CD4-positive, alpha-beta memory T cell (primary cell): ENCODE measurements around the gene TMOD2. TPM values are rescaled to one million over a fixed set of nuclear protein-coding genes. Genes with fewer than 3 reads are reported as not detected.

Experiments
- CTCF ChIA-PET: fragments of 350-600 bp; sonication (Branson Sonifier 250); formaldehyde crosslinking; loops from one replicate; lab custom pipeline; 2021; ENCODE audit warnings: inconsistent platforms; ENCODE audit not compliant: partially characterized antibody; lab: Charles Lee
- POLR2A ChIA-PET: fragments of 350-600 bp; sonication (Branson Sonifier 250); formaldehyde crosslinking; loops from one replicate; lab custom pipeline; 2021; ENCODE audit not compliant: partially characterized antibody; lab: Charles Lee
- DNase-seq, 5 donors: peaks; one replicate each; pipeline versions ENCODE4 v3.0.0 to v3.0.0-alpha.2; 2020 to 2022; ENCODE audit warnings: mixed read lengths in 1 of 5
- H3K27ac ChIP-seq: one replicate; pipeline ENCODE4 v1.7.0; 2013; ENCODE audit warnings: low read depth, low read length
- H3K27me3 ChIP-seq: 2 replicates; pipeline ENCODE4 v1.7.0; 2013; ENCODE audit warnings: mild to moderate bottlenecking, low read length, moderate library complexity; ENCODE audit not compliant: insufficient read depth
- H3K36me3 ChIP-seq: 2 replicates; pipeline ENCODE4 v1.7.0; 2013; ENCODE audit warnings: mild to moderate bottlenecking, low read length, moderate library complexity; ENCODE audit not compliant: insufficient read depth
- H3K4me1 ChIP-seq: 2 replicates; pipeline ENCODE4 v1.7.0; 2013; ENCODE audit warnings: mild to moderate bottlenecking, low read length, moderate library complexity; ENCODE audit not compliant: insufficient read depth
- H3K4me3 ChIP-seq, 2 donors: one replicate each; pipeline ENCODE4 v1.7.0; 2013; ENCODE audit warnings: low read length in 2 of 2, mild to moderate bottlenecking in 1 of 2
- H3K9me3 ChIP-seq, 2 donors: one replicate each; pipeline ENCODE4 v1.7.0; 2013; ENCODE audit warnings: low read length in 2 of 2, control low read depth in 1 of 2; ENCODE audit not compliant: control insufficient read depth in 1 of 2
- H3K27ac Mint-ChIP-seq, 7 donors: one replicate each; pipeline ENCODE4 v1.8.0; 2020 to 2021; ENCODE audit warnings: mixed read lengths in 7 of 7, mild to moderate bottlenecking in 6 of 7, inconsistent platforms in 3 of 7, moderate library complexity in 3 of 7
- H3K27me3 Mint-ChIP-seq, 2 donors: one replicate each; pipeline ENCODE4 v1.8.0; 2020 to 2021; ENCODE audit warnings: mixed read lengths in 2 of 2
- H3K36me3 Mint-ChIP-seq, 2 donors: one replicate each; pipeline ENCODE4 v1.8.0; 2020 to 2021; ENCODE audit warnings: mixed read lengths in 2 of 2, inconsistent platforms in 1 of 2, mild to moderate bottlenecking in 1 of 2
- H3K4me1 Mint-ChIP-seq, 4 donors: one replicate each; pipeline ENCODE4 v1.8.0; 2020 to 2021; ENCODE audit warnings: mixed read lengths in 4 of 4, mild to moderate bottlenecking in 1 of 4
- H3K4me3 Mint-ChIP-seq, 8 donors: one replicate each; pipeline ENCODE4 v1.8.0; 2020 to 2021; ENCODE audit warnings: mixed read lengths in 8 of 8, mild to moderate bottlenecking in 7 of 8, moderate library complexity in 6 of 8, inconsistent platforms in 3 of 8
- H3K9me3 Mint-ChIP-seq, 8 donors: one replicate each; pipeline ENCODE4 v1.8.0; 2020 to 2021; ENCODE audit warnings: mixed read lengths in 8 of 8, mild to moderate bottlenecking in 5 of 8, inconsistent platforms in 3 of 8, moderate library complexity in 1 of 8
- intact Hi-C: fragments of 100-400 bp; cut with micrococcal nuclease; formaldehyde crosslinking; loops from one replicate; pipeline ENCODE4 v1.15.1; 2023
- polyA plus RNA-seq, 2 donors: library from polyadenylated mRNA; unstranded; fragments of 300-500 nt; fragmentation: Illumina TruSeq; gene quantifications; one replicate each; pipeline ENCODE4 v1.2.3, GENCODE V29; 2021
- total RNA-seq, 2 experiments: library from RNA; stranded (reverse); gene quantifications; one replicate each; pipeline ENCODE4 v1.2.3, GENCODE V29; 2021

TMOD2 gene
- total and polyA plus RNA-seq, 4 experiments from 2014 or later, result 1.4 to 20.3 (median 11.4) TPM

DNA sequence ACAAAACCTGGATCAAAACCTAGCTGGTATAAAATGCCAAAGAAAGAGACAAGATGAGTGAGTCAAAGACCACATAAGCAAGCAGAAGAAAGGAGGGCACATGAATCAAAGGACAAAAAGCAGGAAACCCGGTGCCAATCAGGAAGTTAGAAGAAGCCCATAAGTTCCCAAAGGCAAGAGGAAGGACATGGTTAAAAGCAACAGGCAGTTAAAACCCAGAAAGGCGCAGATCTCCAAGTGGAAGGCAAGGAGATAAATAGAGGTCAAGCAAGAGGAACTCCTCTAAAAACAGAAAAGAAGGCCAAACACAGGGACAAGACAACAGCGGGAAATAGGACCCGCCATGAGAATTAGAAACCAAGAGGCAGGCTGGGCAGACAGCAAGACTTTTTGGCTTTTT lies 4.4 kb downstream of the TMOD2 start:
- intact Hi-C loops, result no loop called here
- H3K27me3 Mint-ChIP-seq, result no peaks in the 10 kb centered on the region
- no peak overlapping the region for H3K4me3 Mint-ChIP-seq
- H3K27ac Mint-ChIP-seq, result no peak overlapping the region
- no peaks in the 10 kb centered on the region for H3K36me3 ChIP-seq
- H3K27me3 ChIP-seq, result no peaks in the 10 kb centered on the region
- peaks cover 17 to 43% (median 30%) of the 10 kb centered on the region in 4 donors for H3K4me1 Mint-ChIP-seq
- H3K36me3 Mint-ChIP-seq, result no peaks in the 10 kb centered on the region
- H3K9me3 ChIP-seq, result no peaks in the 10 kb centered on the region
- H3K4me1 ChIP-seq, result peaks cover 24% of the 10 kb centered on the region
- ChIA-PET CTCF (interaction anchor here (3.2 to 6.5 kb wide), 3 partner anchors 19 to 106 kb away, joined by 13 to 31 read pairs (median 21); partner anchors contain the start of gene LYSMD2), POLR2A (interaction anchor here (2.6 kb wide), 1 partner anchor 18 kb away, joined by 13 read pairs; the partner anchor contains the start of gene LYSMD2)
- no peak overlapping the region for H3K27ac ChIP-seq
- no peak for DNase-seq
- H3K9me3 Mint-ChIP-seq, result no peaks in the 10 kb centered on the region
- H3K4me3 ChIP-seq, result no peak overlapping the region

DNA sequence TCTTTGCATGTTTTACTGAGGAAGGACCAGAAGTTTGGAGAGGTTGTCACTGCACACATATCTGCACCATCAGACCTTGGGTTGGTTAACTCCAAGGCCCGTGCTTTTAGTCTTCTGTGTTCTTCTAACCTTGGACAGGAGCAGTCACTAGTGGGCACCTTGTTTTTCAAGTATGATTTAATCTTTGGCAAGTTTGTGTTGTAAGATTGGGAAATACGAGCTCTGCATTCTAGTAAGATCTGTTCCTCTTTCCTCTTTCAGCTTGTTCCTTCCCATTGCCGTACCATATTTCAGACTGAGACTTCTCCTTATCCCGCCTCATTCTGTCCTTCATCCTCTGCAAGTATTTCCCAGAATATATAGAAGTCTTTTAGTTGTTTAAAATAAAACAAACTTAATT lies 5.1 kb downstream of the TMOD2 start:
- CTCF ChIA-PET, result interaction anchor here (0.6 to 6.5 kb wide), 6 partner anchors 13 to 500 kb away, joined by 3 to 31 read pairs (median 8); partner anchors contain the start of gene LYSMD2
- Histone ChIP-seq H3K27me3 (no peaks in the 10 kb centered on the region), H3K36me3 (no peaks in the 10 kb centered on the region), H3K4me1 (peaks cover 20% of the 10 kb centered on the region), H3K27ac (no peak overlapping the region), H3K9me3 (no peaks in the 10 kb centered on the region), H3K4me3 (no peak overlapping the region)
- no peaks in the 10 kb centered on the region for H3K9me3 Mint-ChIP-seq
- POLR2A ChIA-PET, result interaction anchor here (2.6 kb wide), 1 partner anchor 19 kb away, joined by 13 read pairs; the partner anchor contains the start of gene LYSMD2
- no peak overlapping the region for H3K27ac Mint-ChIP-seq
- H3K27me3 Mint-ChIP-seq, result no peaks in the 10 kb centered on the region
- intact Hi-C loops, result no loop called here
- no peaks in the 10 kb centered on the region for H3K36me3 Mint-ChIP-seq
- H3K4me3 Mint-ChIP-seq, result no peak overlapping the region
- H3K4me1 Mint-ChIP-seq, result peaks cover 16 to 39% (median 27%) of the 10 kb centered on the region in 4 donors
- no peak for DNase-seq

DNA sequence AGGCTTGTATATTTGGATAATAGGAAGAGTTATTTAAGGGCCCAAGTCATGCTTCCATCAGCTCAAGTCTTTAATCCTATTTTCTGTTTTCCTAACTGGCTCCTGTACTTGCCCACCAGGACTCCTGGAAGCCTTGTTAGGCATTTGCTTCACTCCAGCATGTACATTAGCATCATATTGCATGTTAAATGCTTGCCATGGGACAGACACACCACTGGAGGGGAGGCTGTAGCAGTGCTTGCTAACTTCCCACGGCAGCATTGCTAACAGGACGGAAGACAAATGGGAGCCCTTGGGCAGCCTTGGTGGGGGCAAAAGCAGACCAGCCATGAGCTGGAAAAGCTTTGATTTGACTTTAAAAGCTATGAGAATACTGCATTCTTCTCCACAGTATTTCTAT lies 6.1 kb downstream of the TMOD2 start:
- Mint-ChIP-seq H3K4me3 (no peak overlapping the region), H3K27me3 (no peaks in the 10 kb centered on the region), H3K27ac (peak overlapping the region in 2 of 7 donors; percentile 18 to 55), H3K9me3 (no peaks in the 10 kb centered on the region), H3K4me1 (peaks cover 14 to 34% (median 23%) of the 10 kb centered on the region in 4 donors), H3K36me3 (no peaks in the 10 kb centered on the region)
- no peaks in the 10 kb centered on the region for H3K27me3 ChIP-seq
- H3K9me3 ChIP-seq, result no peaks in the 10 kb centered on the region
- no peak overlapping the region for H3K27ac ChIP-seq
- ChIA-PET CTCF (interaction anchor here (0.9 to 6.5 kb wide), 7 partner anchors 10 to 107 kb away, joined by 3 to 31 read pairs (median 5); partner anchors contain the start of gene LYSMD2), POLR2A (interaction anchor here (0.6 to 2.6 kb wide), 2 partner anchors 20 to 101 kb away, joined by 3 to 13 read pairs; partner anchors contain the start of gene LYSMD2)
- intact Hi-C loops, result no loop called here
- H3K4me1 ChIP-seq, result peaks cover 14% of the 10 kb centered on the region
- no peak for DNase-seq
- no peak overlapping the region for H3K4me3 ChIP-seq
- no peaks in the 10 kb centered on the region for H3K36me3 ChIP-seq

DNA sequence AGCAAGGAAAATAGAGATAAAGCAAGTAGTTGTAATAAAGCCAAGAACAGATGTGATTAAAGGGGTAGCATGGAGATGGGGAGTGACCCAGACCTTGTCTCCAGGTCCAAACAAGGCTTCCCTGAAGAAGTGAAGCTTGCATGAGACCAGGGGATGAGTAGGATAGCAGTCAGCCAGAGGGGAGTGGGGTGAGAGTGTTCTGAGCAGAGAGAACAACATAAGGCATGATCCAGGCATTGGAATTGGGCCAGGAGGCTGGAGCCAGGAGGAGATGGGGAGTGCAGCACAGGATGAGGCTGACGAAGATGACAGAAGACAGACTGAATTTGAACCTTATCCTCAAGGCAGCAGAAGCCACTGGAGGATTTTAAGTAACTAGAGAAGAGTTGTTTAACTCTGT lies 7.2 kb downstream of the TMOD2 start:
- H3K27ac Mint-ChIP-seq, result peak overlapping the region in 1 of 7 donors; percentile 40
- peaks cover 11 to 23% (median 15%) of the 10 kb centered on the region in 4 donors for H3K4me1 Mint-ChIP-seq
- no peaks in the 10 kb centered on the region for H3K27me3 Mint-ChIP-seq
- ChIA-PET POLR2A (no interaction called here), CTCF (interaction anchor here (1.1 to 3.7 kb wide), 3 partner anchors 11 to 109 kb away, joined by 3 to 31 read pairs (median 13); no protein-coding TSS in a partner anchor)
- H3K36me3 ChIP-seq, result no peaks in the 10 kb centered on the region
- H3K27me3 ChIP-seq, result no peaks in the 10 kb centered on the region
- no peaks in the 10 kb centered on the region for H3K9me3 ChIP-seq
- peaks cover 8% of the 10 kb centered on the region for H3K4me1 ChIP-seq
- H3K9me3 Mint-ChIP-seq, result no peaks in the 10 kb centered on the region
- H3K36me3 Mint-ChIP-seq, result no peaks in the 10 kb centered on the region
- intact Hi-C loops, result no loop called here
- DNase-seq, result no peak
- H3K27ac ChIP-seq, result no peak overlapping the region
- H3K4me3 ChIP-seq, result no peak overlapping the region
- no peak overlapping the region for H3K4me3 Mint-ChIP-seq

DNA sequence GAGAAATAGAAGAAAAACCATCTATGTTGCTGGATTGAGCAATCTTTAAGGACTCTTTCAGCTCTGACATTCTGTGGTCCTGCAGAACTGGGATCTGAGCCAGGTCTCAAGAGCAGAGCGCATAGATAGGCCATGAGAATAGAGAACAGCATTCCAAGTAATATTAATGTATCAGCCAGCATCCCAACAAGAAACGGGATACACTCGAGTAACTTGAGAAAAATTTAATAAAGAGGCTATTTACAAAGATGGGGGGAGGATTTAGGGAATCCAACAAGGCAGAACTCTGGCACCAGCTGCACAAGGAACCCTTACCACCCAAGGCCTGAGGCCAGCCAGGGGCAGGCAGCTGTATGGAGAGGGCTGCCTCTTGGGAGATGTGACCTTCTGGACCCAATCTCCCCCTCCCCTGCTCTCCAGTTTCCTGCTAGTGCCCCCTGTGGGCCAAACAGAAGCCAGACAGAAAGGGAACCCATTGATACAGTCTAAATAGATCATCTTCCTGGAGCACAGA lies 8.2 kb downstream of the TMOD2 start:
- intact Hi-C loops, result no loop called here
- no peaks in the 10 kb centered on the region for H3K9me3 Mint-ChIP-seq
- H3K4me1 ChIP-seq, result no peaks in the 10 kb centered on the region
- CTCF ChIA-PET, result no interaction called here
- no peaks in the 10 kb centered on the region for H3K36me3 ChIP-seq
- no peak overlapping the region for H3K27ac ChIP-seq
- no peaks in the 10 kb centered on the region for H3K27me3 Mint-ChIP-seq
- H3K9me3 ChIP-seq, result no peaks in the 10 kb centered on the region
- H3K4me1 Mint-ChIP-seq, result peaks cover under 1 to 13% (median 9%) of the 10 kb centered on the region in 4 donors
- H3K4me3 Mint-ChIP-seq, result no peak overlapping the region
- no peak overlapping the region for H3K27ac Mint-ChIP-seq
- H3K36me3 Mint-ChIP-seq, result no peaks in the 10 kb centered on the region
- DNase-seq, result no peak
- POLR2A ChIA-PET, result no interaction called here
- H3K4me3 ChIP-seq, result no peak overlapping the region
- H3K27me3 ChIP-seq, result no peaks in the 10 kb centered on the region

DNA sequence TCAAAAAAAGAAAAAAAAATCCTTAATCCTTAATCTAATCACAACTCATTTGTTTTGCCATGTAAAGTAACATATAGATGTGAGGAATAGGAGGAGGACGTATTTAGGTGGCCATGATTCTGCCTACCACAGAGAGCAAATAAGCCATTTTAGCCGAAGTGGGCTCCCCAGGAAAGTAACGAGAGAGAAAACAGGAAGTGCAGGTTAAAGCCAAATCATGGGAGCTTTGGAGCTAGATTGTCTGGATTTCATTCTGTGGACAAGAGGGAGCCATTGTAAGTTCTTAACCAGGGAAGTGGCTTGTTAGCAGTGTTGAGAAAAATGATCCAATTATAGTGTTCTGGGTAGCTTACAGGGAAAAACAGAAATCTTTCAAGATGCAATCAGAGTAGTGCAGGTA lies 9.4 kb downstream of the TMOD2 start:
- POLR2A ChIA-PET, result no interaction called here
- H3K36me3 Mint-ChIP-seq, result peaks cover 0 to 1% of the 10 kb centered on the region in 2 donors

DNA sequence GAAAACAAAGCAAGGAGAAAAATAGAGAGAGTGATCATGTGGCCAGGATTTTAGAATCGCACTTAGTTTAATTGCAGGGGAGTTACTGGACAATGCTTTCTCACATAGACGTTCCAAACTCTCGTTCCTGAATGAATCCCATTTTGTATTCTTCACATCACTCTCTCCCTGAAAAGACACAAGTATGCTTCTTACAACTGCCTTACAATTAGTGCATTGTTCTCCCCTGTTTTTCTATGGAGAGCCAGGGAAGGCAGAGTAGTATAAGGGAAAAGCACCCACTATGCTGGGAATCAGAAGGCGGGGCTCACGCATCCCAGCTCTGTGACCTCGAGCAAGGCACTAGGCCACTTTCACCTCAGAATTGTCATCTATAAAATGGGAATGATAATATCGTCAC lies 14.4 kb downstream of the TMOD2 start:
- intact Hi-C loops, result no loop called here
- H3K4me3 ChIP-seq, result no peak overlapping the region
- POLR2A ChIA-PET, result no interaction called here
- H3K27ac ChIP-seq, result no peak overlapping the region
- no peaks in the 10 kb centered on the region for H3K36me3 ChIP-seq
- H3K27me3 ChIP-seq, result no peaks in the 10 kb centered on the region
- Mint-ChIP-seq H3K4me3 (no peak overlapping the region), H3K9me3 (no peaks in the 10 kb centered on the region), H3K36me3 (peaks cover 20 to 26% of the 10 kb centered on the region in 2 donors), H3K27ac (peak overlapping the region in 1 of 7 donors; percentile 9), H3K27me3 (no peaks in the 10 kb centered on the region), H3K4me1 (peaks cover 11 to 23% (median 15%) of the 10 kb centered on the region in 4 donors)
- H3K9me3 ChIP-seq, result no peaks in the 10 kb centered on the region
- H3K4me1 ChIP-seq, result peaks cover 9% of the 10 kb centered on the region
- no peak for DNase-seq
- CTCF ChIA-PET, result interaction anchor here (3.1 to 4.4 kb wide), 2 partner anchors 11 to 115 kb away, joined by 15 to 24 read pairs; no protein-coding TSS in a partner anchor

More for the DNA sequence above, 9.4 kb downstream of the TMOD2 start:
- CTCF ChIA-PET, result interaction anchor here (1.2 to 2.0 kb wide), 5 partner anchors 15 to 113 kb away, joined by 3 to 6 read pairs (median 4); no protein-coding TSS in a partner anchor
- no peaks in the 10 kb centered on the region for H3K27me3 ChIP-seq
- Mint-ChIP-seq H3K27ac (no peak overlapping the region), H3K4me1 (peaks cover 3 to 6% (median 4%) of the 10 kb centered on the region in 4 donors), H3K4me3 (no peak overlapping the region), H3K9me3 (no peaks in the 10 kb centered on the region), H3K27me3 (no peaks in the 10 kb centered on the region)
- H3K9me3 ChIP-seq, result no peaks in the 10 kb centered on the region
- DNase-seq, result no peak
- H3K4me1 ChIP-seq, result no peaks in the 10 kb centered on the region
- H3K36me3 ChIP-seq, result no peaks in the 10 kb centered on the region
- intact Hi-C loops, result no loop called here
- H3K27ac ChIP-seq, result no peak overlapping the region
- no peak overlapping the region for H3K4me3 ChIP-seq
